DOHH2 (cell line): ENCODE data around the gene UBQLN4.

Experiments used
- H3F3A ChIP-seq: fragments of 200-600 bp; sonication (generic), shearing (Covaris generic); 2 replicates; pipeline ENCODE4 v1.6.0; 2016; ENCODE audit warnings: antibody characterized with exemption, mild to moderate bottlenecking; ENCODE audit not compliant: control insufficient read depth, insufficient read depth
- H3K27ac ChIP-seq: fragments of 200-600 bp; sonication (generic); 2 replicates; pipeline ENCODE4 v1.5.1; 2014; ENCODE audit warnings: low read depth, mild to moderate bottlenecking, low read length, moderate library complexity
- H3K27me3 ChIP-seq: fragments of 200-600 bp; sonication (generic); 2 replicates; pipeline ENCODE4 v1.6.1; 2014; ENCODE audit warnings: mild to moderate bottlenecking, low read length, mixed read lengths; ENCODE audit not compliant: control insufficient read depth
- H3K36me3 ChIP-seq: fragments of 200-600 bp; sonication (generic); 2 replicates; pipeline ENCODE4 v1.6.1; 2014; ENCODE audit warnings: mild to moderate bottlenecking, low read length, moderate library complexity, mixed read lengths; ENCODE audit not compliant: control insufficient read depth
- H3K4me1 ChIP-seq: fragments of 200-600 bp; sonication (generic); 2 replicates; pipeline ENCODE4 v1.6.1; 2014; ENCODE audit warnings: mild to moderate bottlenecking, low read length, mixed read lengths; ENCODE audit not compliant: control insufficient read depth
- H3K4me2 ChIP-seq: fragments of 200-600 bp; sonication (generic); 2 replicates; pipeline ENCODE4 v1.6.0; 2014; ENCODE audit warnings: mild to moderate bottlenecking, low read length, moderate library complexity
- H3K4me3 ChIP-seq: fragments of 200-600 bp; sonication (generic); 2 replicates; pipeline ENCODE4 v1.5.1; 2014; ENCODE audit warnings: mild to moderate bottlenecking, low read length, mixed read lengths
- H3K79me2 ChIP-seq: fragments of 200-600 bp; sonication (generic); 2 replicates; pipeline ENCODE4 v1.6.1; 2014; ENCODE audit warnings: mild to moderate bottlenecking, low read length, mixed read lengths; ENCODE audit not compliant: control insufficient read depth
- H3K9me2 ChIP-seq: fragments of 200-600 bp; sonication (generic); replicated peaks from 2 replicates; pipeline ENCODE4 v1.6.1; 2014; ENCODE audit warnings: mild to moderate bottlenecking, low read length, mixed read lengths; ENCODE audit not compliant: control insufficient read depth
- H3K9me3 ChIP-seq: fragments of 200-600 bp; sonication (generic); 2 replicates; pipeline ENCODE4 v1.6.1; 2014; ENCODE audit warnings: antibody characterized with exemption, low read length, mixed read lengths; ENCODE audit not compliant: control insufficient read depth, insufficient read depth
- H4K20me1 ChIP-seq: fragments of 200-600 bp; sonication (generic); 2 replicates; pipeline ENCODE4 v1.6.0; 2014; ENCODE audit warnings: low read depth, mild to moderate bottlenecking, antibody characterized with exemption, low read length, moderate library complexity; ENCODE audit not compliant: control insufficient read depth, insufficient read depth
- EZH2phosphoT487 ChIP-seq: fragments of 200-600 bp; sonication (generic); IDR thresholded peaks from 2 replicates; pipeline ENCODE4 v1.6.1; 2017; ENCODE audit warnings: borderline replicate concordance, mild to moderate bottlenecking, antibody characterized with exemption, low read length, moderate library complexity, mixed read lengths
- TF ChIP-seq, protein P1 (sequence below): fragments of 200-600 bp; sonication (generic); IDR thresholded peaks from one replicate; pipeline ENCODE4 v1.5.1; 2014; ENCODE audit warnings: antibody characterized with exemption, mild to moderate bottlenecking, low read depth, low read length; ENCODE audit not compliant: poor library complexity, severe bottlenecking

UBQLN4 gene

DNA sequence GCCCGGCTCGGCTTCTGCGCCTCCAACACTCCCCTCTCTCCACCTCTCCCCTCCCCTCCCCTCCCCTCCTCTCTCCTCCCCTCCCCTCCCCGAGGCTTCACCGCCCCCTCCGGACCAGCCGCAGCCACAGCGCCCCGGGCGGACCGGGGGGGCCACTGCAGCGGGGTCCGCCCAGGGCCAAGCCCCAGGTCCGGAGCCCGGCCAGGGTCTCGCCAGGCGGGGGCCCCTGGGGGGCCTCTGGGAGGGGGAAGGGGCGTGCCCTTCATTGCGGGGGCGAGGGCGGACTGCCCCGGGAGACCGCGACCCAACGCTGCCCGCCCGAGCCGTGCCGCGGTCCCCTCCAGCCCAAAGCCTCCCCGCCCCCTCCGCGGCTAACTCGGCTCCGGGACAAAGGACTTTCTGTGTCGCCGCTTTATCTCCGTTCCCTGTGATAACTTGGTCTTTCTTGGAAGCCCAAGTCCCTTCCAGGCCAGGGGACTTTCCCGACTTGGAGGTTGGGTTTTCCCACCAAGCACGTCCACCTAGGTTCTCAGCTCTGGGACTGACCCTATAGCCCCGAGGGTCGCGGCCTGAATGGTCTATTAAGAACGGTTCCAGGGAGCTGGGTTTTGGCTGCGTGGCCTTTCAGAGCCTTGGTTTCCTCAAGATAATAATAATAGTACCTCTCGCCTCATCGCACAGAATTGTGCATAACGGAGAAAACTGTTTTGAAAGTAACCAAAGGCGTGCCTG, at the start of gene UBQLN4:
TSS of gene UBQLN4 (minus strand) at position 31 of the 732 bp plus-strand sequence. CDS start 97 bp downstream, outside the sequence.
- no peaks in the 10 kb centered on the region for H3K9me2 ChIP-seq

GRCh38 chr1:156102633-156103511, 49.3 kb upstream of the UBQLN4 start:
- Histone ChIP-seq H4K20me1 (no peaks in the 10 kb centered on the region), H3K27ac (no peak overlapping the region), H3F3A (peaks cover 5% of the 10 kb centered on the region), H3K79me2 (no peaks in the 10 kb centered on the region), H3K36me3 (no peaks in the 10 kb centered on the region), H3K27me3 (no peaks in the 10 kb centered on the region), H3K9me3 (no peaks in the 10 kb centered on the region), H3K4me1 (peaks cover 46% of the 10 kb centered on the region), H3K4me3 (no peak overlapping the region), H3K9me2 (no peaks in the 10 kb centered on the region), H3K4me2 (no peak overlapping the region)
- no peak for TF ChIP-seq EZH2phosphoT487
- TF ChIP-seq, protein P1, sequence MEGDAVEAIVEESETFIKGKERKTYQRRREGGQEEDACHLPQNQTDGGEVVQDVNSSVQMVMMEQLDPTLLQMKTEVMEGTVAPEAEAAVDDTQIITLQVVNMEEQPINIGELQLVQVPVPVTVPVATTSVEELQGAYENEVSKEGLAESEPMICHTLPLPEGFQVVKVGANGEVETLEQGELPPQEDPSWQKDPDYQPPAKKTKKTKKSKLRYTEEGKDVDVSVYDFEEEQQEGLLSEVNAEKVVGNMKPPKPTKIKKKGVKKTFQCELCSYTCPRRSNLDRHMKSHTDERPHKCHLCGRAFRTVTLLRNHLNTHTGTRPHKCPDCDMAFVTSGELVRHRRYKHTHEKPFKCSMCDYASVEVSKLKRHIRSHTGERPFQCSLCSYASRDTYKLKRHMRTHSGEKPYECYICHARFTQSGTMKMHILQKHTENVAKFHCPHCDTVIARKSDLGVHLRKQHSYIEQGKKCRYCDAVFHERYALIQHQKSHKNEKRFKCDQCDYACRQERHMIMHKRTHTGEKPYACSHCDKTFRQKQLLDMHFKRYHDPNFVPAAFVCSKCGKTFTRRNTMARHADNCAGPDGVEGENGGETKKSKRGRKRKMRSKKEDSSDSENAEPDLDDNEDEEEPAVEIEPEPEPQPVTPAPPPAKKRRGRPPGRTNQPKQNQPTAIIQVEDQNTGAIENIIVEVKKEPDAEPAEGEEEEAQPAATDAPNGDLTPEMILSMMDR, result no peak

More for the DNA sequence above, at the start of gene UBQLN4:
- peaks cover 36% of the 10 kb centered on the region for H3K79me2 ChIP-seq
- H3K4me1 ChIP-seq, result peaks cover 19% of the 10 kb centered on the region
- H3F3A ChIP-seq, result peaks cover 4% of the 10 kb centered on the region
- H3K4me3 ChIP-seq, result peak within 1 kb of the TSS; percentile 98
- H3K4me2 ChIP-seq, result peak within 1 kb of the TSS; percentile 98
- peaks cover 40% of the 10 kb centered on the region for H3K36me3 ChIP-seq
- no peaks in the 10 kb centered on the region for H4K20me1 ChIP-seq
- no peaks in the 10 kb centered on the region for H3K27me3 ChIP-seq
- no peaks in the 10 kb centered on the region for H3K9me3 ChIP-seq
- peak within 1 kb of the TSS; percentile 90 for H3K27ac ChIP-seq
- TF ChIP-seq EZH2phosphoT487, result no peak
- TF ChIP-seq, protein P1, result peak; percentile 55

- peaks cover 48% of the 10 kb centered on the region for H3K4me1 ChIP-seq
- no peaks in the 10 kb centered on the region for H3K9me3 ChIP-seq
- no peak overlapping the region for H3K27ac ChIP-seq
- no peaks in the 10 kb centered on the region for H4K20me1 ChIP-seq
- H3K4me3 ChIP-seq, result no peak overlapping the region
- no peaks in the 10 kb centered on the region for H3K79me2 ChIP-seq
- no peaks in the 10 kb centered on the region for H3K36me3 ChIP-seq
- H3K9me2 ChIP-seq, result no peaks in the 10 kb centered on the region
- no peak for TF ChIP-seq EZH2phosphoT487
- TF ChIP-seq, protein P1, result no peak
- no peaks in the 10 kb centered on the region for H3K27me3 ChIP-seq
- H3F3A ChIP-seq, result peaks cover 3% of the 10 kb centered on the region
- H3K4me2 ChIP-seq, result no peak overlapping the region
Observed at GRCh38 chr1:156101880-156102279, 48.3 kb upstream of the UBQLN4 start.
